Measurements from ENCODE around the gene RHBDF1. TPM values are rescaled to one million over a fixed set of nuclear protein-coding genes. Genes with fewer than 3 reads are reported as not detected.

Gene RHBDF1
- total RNA-seq, 1 experiment from 2014 or later, result 42.5 TPM

DNA sequence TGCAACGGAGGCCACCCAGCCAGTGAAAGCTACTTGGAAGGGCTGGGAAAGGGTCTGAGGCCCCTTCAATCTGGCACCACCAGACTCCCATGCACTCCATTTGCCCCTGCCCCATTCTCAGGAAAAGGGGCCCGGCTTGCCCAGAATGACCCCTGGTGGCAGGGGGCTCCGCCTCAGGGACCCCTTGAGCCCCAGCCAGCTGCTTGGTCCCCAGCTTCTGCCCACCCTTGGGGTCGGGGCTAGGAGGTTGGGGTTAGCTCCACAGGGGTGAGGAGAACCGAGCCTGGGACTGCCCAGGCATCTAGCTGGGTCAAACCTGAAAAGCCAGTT, 1.3 kb downstream of the RHBDF1 start:
- peak; percentile 82 for DNase-seq
- H3K36me3 ChIP-seq (replicated peaks; ENCODE audit: control insufficient read depth, insufficient read depth, low read length), result no peaks in the 10 kb centered on the region

DNA sequence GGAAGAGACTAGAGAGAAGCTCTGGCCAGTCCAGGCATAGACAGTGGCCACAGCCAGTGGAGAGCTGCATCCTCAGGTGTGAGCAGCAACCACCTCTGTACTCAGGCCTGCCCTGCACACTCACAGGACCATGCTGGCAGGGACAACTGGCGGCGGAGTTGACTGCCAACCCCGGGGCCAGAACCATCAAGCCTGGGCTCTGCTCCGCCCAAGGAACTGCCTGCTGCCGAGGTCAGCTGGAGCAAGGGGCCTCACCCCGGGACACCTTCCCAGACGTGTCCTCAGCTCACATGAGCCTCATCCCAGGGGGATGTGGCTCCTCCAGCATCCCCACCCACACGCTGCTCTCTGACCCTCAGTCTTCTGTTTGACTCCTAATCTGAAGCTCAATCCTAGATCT, 3.2 kb downstream of the RHBDF1 start:
- H3K27me3 ChIP-seq (ENCODE audit: control insufficient read depth, insufficient read depth, low read length), result no peaks in the 10 kb centered on the region
- DNase-seq, result no peak
- peaks cover 1% of the 10 kb centered on the region for H3K36me3 ChIP-seq (replicated peaks; ENCODE audit: control insufficient read depth, insufficient read depth, low read length)
- H3K4me3 ChIP-seq (ENCODE audit: insufficient read depth, low read depth, low read length), result no peak overlapping the region

More for the DNA sequence above, 1.3 kb downstream of the RHBDF1 start:
- peak overlapping the region; percentile 9; the same call in 1 of the 2 replicates for H3K4me3 ChIP-seq (ENCODE audit: insufficient read depth, low read depth, low read length)
- no peaks in the 10 kb centered on the region for H3K27me3 ChIP-seq (ENCODE audit: control insufficient read depth, insufficient read depth, low read length)

DNA sequence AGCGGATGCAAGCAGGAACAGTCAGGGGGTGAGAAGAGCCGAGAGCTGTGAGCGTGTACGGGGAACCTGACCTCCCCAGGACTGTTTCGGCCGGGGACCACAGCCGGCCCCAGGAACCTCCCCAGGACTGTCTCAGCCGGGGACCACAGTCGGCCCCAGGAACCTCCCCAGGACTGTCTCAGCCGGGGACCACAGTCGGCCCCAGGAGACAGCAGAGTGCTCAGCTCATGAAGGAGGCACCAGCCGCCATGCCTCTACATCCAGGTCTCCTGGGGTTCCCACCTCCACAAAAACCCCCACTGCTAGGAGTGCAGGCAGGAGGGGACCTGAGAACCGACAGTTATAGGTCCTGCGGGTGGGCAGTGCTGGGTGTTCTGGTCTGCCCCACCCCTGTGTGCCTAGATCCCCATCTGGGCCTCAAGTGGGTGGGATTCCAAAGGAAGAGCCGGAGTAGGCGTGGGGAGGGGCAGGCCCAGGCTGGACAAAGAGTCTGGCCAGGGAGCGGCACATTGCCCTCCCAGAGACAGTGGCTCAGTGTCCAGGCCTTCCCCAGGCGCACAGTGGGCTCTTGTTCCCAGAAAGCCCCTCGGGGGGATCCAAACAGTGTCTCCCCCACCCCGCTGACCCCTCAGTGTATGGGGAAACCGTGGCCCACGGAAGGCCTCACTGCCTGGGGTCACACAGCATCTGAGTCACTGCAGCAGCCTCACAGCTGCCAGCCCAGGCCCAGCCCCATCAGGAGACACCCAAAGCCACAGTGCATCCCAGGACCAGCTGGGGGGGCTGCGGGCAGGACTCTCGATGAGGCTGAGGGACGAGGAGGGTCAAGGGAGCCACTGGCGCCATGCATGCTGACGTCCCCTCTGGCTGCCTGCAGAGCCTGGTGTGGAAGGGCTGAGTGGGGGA, 4.3 kb downstream of the RHBDF1 start:
- Histone ChIP-seq H3K27me3 (ENCODE audit: control insufficient read depth, insufficient read depth, low read length) (no peaks in the 10 kb centered on the region), H3K36me3 (replicated peaks; ENCODE audit: control insufficient read depth, insufficient read depth, low read length) (peaks cover 7% of the 10 kb centered on the region), H3K4me3 (ENCODE audit: insufficient read depth, low read depth, low read length) (no peak overlapping the region)
- no peak for DNase-seq

DNA sequence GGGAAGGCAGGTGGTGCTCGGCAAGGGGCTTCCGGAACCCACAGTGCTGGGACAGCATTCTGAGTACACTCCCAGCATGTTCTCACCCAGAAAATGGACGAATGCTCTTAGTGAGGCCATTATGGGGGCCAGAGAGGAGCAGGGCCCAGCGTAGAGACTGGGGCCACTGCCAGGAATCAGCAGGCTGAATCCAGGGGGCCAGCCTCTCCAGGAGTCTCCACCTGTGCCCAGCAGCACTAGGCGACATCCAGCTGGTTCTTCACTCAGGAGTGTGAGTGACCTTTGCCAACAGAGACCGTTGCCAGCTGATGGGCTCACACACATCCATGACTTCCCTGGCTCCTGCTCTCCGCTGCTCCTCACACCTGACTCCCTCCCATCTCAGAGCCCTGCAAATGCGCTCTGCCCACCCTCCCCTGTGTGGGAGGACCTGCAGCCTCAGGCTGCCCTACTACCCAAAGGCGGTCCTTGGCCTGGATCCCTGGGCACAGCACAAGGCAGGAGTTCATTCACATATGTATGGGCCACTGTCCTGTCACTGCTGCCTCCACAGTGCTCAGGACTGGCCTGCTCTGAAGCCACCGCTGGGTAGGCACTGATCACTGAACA, 5.1 kb downstream of the RHBDF1 start:
- no peak for DNase-seq

DNA sequence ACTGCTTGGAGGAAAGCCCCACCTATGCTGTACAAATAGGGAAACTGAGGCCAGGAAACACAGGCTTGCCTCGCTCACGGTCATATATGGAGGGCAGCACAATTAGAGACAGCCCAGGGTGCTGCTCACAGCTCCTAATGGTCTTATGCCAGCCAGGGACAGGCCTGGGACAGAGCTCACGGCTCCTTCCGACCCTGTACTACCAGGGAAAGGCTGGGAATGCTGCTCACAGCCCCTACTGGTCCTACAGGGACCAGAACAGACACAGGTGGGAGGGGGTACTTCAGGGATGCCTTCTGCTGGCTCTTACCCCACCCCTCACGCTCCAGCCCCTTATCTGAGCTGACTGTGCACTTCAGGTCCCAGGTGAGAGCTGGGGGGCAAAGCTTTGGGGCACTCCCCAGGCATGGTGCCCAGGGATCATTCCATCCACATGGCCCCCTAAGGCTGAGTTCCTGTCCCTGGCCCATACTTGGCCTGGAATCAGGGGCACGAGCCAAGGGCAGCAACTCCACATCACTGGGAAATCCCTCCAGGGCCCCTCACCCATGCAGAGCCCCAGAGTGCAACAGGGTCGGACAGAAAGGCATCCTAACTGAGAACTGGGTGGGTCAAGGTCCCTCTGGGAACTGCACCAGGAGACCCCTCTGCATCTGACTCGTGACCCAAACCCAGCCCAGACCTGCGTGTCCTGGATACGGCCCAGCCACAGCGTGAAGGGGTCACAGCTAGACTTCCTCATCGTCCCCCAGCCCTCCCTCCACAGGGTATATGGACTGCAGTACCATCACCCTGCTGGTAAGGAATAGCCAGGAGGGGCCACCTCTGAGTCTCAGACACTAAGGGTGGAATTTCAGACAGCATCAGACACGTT, 5.9 kb downstream of the RHBDF1 start:
- Histone ChIP-seq H3K4me3 (ENCODE audit: insufficient read depth, low read depth, low read length) (no peak overlapping the region), H3K27me3 (ENCODE audit: control insufficient read depth, insufficient read depth, low read length) (no peaks in the 10 kb centered on the region), H3K36me3 (replicated peaks; ENCODE audit: control insufficient read depth, insufficient read depth, low read length) (peaks cover 7% of the 10 kb centered on the region)
- no peak for DNase-seq

More for the DNA sequence above, 5.1 kb downstream of the RHBDF1 start:
- Histone ChIP-seq H3K4me3 (ENCODE audit: insufficient read depth, low read depth, low read length) (no peak overlapping the region), H3K36me3 (replicated peaks; ENCODE audit: control insufficient read depth, insufficient read depth, low read length) (peaks cover 7% of the 10 kb centered on the region), H3K27me3 (ENCODE audit: control insufficient read depth, insufficient read depth, low read length) (no peaks in the 10 kb centered on the region)

DNA sequence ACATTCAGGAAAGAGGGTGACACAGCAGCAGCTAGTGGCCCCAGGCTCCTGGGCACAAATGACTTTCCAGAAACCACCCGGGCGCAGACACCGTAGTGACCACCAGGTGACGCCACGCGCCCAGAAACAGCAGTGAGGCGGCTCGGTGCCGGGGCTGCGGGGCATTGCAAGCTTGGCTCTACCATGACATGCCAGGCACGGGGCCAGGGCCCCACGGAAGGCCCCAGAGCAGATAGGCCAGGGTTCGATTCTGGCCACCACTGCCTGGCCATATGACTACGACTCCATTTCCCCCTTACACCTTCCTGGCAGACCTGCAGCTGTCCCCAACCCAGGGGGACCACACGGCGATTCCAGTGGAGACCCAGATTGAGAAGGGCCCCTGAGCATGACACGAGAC, 6.7 kb downstream of the RHBDF1 start:
- no peak overlapping the region for H3K4me3 ChIP-seq (ENCODE audit: insufficient read depth, low read depth, low read length)
- H3K36me3 ChIP-seq (replicated peaks; ENCODE audit: control insufficient read depth, insufficient read depth, low read length), result peaks cover 7% of the 10 kb centered on the region
- peak; percentile 96 for DNase-seq
- H3K27me3 ChIP-seq (ENCODE audit: control insufficient read depth, insufficient read depth, low read length), result no peaks in the 10 kb centered on the region

DNA sequence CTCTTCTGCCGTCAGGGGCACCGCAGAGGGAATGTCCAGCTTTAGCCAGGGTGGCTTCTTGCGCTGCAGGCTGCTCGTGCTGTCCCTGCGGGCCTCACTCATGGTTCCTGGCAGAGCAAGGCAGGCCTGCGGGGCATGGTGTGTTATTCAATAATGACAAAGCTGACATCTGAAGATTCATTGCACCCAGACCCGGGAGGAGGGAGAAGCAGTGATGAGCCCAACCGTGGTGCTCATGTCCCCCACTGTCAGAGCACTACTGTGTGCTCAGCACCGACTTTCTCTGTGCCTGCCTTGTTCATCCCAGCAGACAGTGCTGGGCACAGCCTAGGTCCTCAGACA, 7.5 kb downstream of the RHBDF1 start:
- Histone ChIP-seq H3K4me3 (ENCODE audit: insufficient read depth, low read depth, low read length) (no peak overlapping the region), H3K27me3 (ENCODE audit: control insufficient read depth, insufficient read depth, low read length) (no peaks in the 10 kb centered on the region), H3K36me3 (replicated peaks; ENCODE audit: control insufficient read depth, insufficient read depth, low read length) (peaks cover 8% of the 10 kb centered on the region)
- no peak for DNase-seq

DNA sequence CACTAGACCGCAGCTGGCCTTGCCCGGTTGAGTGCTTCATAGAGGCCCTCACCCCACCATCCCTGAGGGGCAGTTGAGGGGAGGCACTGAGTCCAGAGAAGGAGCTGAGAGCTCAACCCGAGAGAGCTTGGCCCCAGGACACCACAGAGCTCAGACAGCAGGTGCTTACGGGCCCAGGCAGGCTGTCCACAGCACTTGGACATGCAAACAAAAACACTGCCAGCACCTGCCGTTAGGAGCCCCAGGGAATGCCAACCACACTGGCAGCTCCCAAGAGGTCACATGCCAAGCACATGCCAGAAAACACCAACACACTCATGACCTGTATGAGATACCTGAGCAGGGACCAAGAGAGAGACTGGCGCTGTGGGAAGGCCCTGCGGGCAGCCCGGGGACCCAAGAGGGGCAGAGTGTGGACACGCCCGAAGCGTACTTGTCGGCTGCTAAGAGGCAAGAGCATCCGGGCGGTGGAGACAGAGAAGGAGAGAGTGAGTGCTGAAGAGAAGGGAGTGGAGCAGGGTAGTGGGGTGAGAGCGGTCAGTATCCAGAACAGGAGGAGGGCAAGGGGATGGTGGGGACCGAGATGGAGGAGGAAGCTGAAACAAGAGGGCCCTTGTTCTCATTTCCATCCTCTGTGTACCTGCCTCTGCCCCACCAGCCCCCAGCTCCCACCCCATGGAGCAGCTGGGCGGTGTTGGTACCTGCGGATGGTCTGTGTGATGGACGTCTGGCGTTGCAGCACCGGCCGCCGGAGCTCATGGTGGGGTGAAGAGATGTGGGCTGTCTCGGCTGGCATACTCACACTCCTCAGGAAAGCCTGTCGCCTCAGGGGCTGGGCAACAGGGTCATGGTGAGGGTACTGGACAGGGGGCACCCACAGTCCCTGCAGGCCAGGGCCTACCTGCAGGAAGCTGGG, 8.2 kb downstream of the RHBDF1 start:
- peaks cover 9% of the 10 kb centered on the region for H3K36me3 ChIP-seq (replicated peaks; ENCODE audit: control insufficient read depth, insufficient read depth, low read length)
- no peak for DNase-seq
- no peak overlapping the region for H3K4me3 ChIP-seq (ENCODE audit: insufficient read depth, low read depth, low read length)
- no peaks in the 10 kb centered on the region for H3K27me3 ChIP-seq (ENCODE audit: control insufficient read depth, insufficient read depth, low read length)

DNA sequence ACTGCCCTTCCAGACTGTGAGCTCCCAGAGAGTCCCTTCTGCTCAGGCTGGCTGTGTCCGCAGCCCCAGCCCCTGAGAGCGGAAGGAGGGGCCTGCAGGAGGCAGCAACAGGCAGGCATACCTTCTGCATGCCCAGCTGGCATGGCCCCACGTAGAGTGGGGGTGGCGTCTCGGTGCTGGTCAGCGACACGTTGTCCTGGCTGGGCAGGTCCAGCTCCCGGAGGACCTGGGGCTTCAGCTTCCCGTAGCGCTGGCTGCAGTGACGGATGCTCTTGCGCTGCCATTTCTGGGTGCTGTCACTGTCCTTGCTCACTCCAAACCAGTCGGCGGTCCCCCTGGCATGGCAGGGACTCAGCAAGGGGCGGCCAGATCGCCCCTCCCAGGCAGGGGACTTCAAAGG, 9.0 kb downstream of the RHBDF1 start:
- H3K4me3 ChIP-seq (ENCODE audit: insufficient read depth, low read depth, low read length), result no peak overlapping the region
- peaks cover 12% of the 10 kb centered on the region for H3K36me3 ChIP-seq (replicated peaks; ENCODE audit: control insufficient read depth, insufficient read depth, low read length)
- no peaks in the 10 kb centered on the region for H3K27me3 ChIP-seq (ENCODE audit: control insufficient read depth, insufficient read depth, low read length)
- DNase-seq, result no peak

DNA sequence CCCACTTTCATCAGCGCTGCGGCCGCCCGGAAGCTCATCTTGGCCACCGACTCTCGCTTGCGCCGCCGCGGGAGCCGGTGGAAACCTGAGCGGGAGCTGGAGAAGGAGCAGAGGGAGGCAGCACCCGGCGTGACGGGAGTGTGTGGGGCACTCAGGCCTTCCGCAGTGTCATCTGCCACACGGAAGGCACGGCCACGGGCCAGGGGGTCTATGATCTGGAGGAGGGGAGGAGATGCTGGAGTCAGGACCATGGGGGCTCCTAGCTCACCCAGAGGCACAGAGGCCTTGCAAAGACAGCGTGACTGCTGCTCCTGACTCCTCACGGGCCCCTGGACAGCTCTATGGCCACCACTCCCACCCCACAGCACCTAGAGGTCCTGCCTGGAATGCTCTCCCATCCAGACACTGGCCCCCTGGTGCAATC, 9.5 kb downstream of the RHBDF1 start:
- peaks cover 12% of the 10 kb centered on the region for H3K36me3 ChIP-seq (replicated peaks; ENCODE audit: control insufficient read depth, insufficient read depth, low read length)
- no peak overlapping the region for H3K4me3 ChIP-seq (ENCODE audit: insufficient read depth, low read depth, low read length)
- DNase-seq, result no peak
- no peaks in the 10 kb centered on the region for H3K27me3 ChIP-seq (ENCODE audit: control insufficient read depth, insufficient read depth, low read length)

DNA sequence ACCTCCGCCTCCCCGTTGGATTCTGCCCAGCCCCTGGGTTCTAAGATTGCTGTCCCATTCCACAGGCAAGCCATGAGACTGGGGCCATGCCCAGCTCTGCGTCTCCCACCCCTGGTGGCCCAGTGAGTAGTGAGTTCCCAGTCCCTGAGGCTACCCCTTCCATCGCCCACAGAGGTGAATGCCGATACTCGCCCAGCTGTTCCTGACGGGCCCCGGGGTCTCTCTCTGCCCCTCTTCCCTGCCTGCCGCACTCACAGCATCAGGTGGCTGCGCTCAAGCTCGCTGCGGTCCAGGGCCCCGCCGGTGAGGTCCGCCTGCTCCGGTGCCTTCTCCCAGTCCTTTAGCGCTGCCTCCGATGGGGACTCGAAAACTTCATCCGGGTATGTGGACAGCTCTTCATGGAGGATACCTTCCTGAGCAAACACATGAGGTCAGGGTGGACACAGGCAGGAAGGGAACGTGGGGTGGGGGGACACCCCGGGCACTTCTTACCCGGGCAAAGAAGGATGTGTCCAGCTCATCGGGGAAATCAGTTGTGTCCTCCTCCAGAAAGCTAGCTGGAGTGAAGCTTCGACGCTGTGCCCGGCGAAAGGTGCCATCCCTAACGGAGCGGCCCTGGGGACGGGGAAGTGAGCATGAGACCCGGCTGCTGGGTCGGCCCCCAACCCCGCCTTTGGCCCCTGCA, 10.0 kb downstream of the RHBDF1 start:
- H3K27me3 ChIP-seq (ENCODE audit: control insufficient read depth, insufficient read depth, low read length), result no peaks in the 10 kb centered on the region
- DNase-seq, result no peak
- no peak overlapping the region for H3K4me3 ChIP-seq (ENCODE audit: insufficient read depth, low read depth, low read length)
- H3K36me3 ChIP-seq (replicated peaks; ENCODE audit: control insufficient read depth, insufficient read depth, low read length), result peaks cover 15% of the 10 kb centered on the region

DNA sequence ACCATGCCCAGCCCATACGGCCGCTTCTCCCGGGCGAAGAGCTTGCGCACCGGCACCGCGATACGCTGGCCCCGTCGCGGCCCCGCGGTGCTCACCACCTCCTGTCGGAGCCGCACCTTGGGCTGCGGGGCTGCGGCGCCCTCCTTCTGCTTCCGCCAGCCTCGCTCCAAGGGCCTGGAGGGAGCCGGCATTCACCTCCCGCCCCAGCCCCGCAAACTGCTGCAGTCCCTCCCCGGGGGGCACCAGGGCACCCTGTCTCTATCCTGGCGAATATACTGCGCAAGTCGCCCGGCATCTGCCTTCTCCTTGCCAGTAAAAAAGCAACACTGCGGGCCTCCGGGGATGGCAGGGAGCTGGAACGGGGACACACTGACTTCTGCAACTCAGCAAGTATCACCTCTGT, 10.6 kb downstream of the RHBDF1 start:
- H3K36me3 ChIP-seq (replicated peaks; ENCODE audit: control insufficient read depth, insufficient read depth, low read length), result peaks cover 15% of the 10 kb centered on the region
- no peak for DNase-seq
- no peaks in the 10 kb centered on the region for H3K27me3 ChIP-seq (ENCODE audit: control insufficient read depth, insufficient read depth, low read length)
- H3K4me3 ChIP-seq (ENCODE audit: insufficient read depth, low read depth, low read length), result no peak overlapping the region

DNA sequence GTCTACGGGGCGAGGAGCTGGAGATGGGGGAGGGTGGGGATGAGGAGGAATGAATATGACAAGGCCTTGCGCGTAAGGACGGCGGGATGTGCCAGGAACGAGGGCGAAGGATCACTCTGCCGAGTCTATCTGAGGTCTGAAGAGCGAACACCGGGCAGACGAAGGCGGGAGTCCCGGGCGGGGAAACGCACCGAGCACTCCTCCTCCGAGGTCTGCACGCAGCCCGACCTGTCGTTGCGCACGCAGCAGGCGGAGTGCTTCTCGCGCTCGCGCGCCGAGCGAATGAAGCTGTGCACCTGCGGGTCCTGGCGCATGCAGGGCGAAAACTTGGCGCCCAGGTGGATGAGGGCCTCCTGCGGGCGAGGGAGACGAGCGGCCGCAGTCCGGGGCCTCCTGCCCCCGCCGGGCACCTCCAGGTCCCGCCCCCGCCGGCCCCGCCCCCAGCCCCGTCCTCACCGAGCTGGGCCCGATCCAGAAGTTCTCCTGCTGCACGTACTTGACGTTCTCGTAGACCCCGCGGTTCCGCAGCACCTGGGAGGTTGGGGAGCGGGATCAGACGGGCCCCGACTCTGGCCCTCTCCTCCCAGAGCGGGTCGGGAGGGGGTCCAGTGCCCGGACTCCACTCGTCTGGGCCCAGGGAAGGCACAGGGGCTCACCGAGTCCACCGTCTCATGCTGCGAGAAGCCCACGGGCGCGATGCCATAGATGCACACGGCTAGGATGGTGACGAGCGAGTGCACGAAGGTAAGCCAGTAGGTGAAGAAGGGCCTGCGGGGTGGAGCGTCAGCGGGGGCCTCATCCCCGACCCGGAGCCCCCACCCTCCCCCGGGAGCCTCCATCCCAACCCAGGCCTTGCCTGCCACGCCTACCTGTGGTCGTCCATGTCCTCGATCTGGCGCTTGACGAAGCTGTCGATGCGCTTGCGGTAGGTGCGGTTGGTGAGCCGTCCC, 11.2 kb downstream of the RHBDF1 start:
- no peaks in the 10 kb centered on the region for H3K27me3 ChIP-seq (ENCODE audit: control insufficient read depth, insufficient read depth, low read length)
- DNase-seq, result peak; percentile 83
- H3K4me3 ChIP-seq (ENCODE audit: insufficient read depth, low read depth, low read length), result no peak overlapping the region
- peaks cover 22% of the 10 kb centered on the region for H3K36me3 ChIP-seq (replicated peaks; ENCODE audit: control insufficient read depth, insufficient read depth, low read length)

Data from H7 (cell line).